Natural killer cell (primary cell): ENCODE data around the gene CDX1. TPM values are rescaled to one million over a fixed set of nuclear protein-coding genes. Genes with fewer than 3 reads are reported as not detected.

Source experiments
- ATAC-seq, 3 donors: fragments of 150-1000 bp in 2 of 3; fragments of 200-7000 bp in 1 of 3; cut with Tn5 transposase; 1 replicate in 1 of 3; 2 replicates in 2 of 3; pipeline ENCODE4 v1.10.0; 2021; ENCODE audit warnings: mild to moderate bottlenecking in 2 of 3, moderate library complexity in 2 of 3
- DNase-seq, 2 donors: peaks; one replicate each; pipeline versions ENCODE4 v3.0.0 to v3.0.0-alpha.2; 2013 to 2021; ENCODE audit warnings: mixed read lengths in 1 of 2
- H3K27ac ChIP-seq: one replicate; pipeline ENCODE4 v1.5.1; 2013; ENCODE audit warnings: mild to moderate bottlenecking, low read length
- H3K27me3 ChIP-seq: one replicate; pipeline ENCODE4 v1.6.1; 2013; ENCODE audit warnings: low read length; ENCODE audit not compliant: control insufficient read depth, insufficient read depth
- H3K36me3 ChIP-seq: one replicate; pipeline ENCODE4 v1.6.1; 2013; ENCODE audit warnings: low read length; ENCODE audit not compliant: control insufficient read depth, insufficient read depth
- H3K4me1 ChIP-seq: one replicate; pipeline ENCODE4 v1.6.1; 2013; ENCODE audit warnings: low read length; ENCODE audit not compliant: control insufficient read depth, insufficient read depth
- H3K4me3 ChIP-seq: one replicate; pipeline ENCODE4 v1.5.1; 2013; ENCODE audit warnings: low read length
- H3K9me3 ChIP-seq: one replicate; pipeline ENCODE4 v1.6.1; 2013; ENCODE audit warnings: low read length; ENCODE audit not compliant: control insufficient read depth, insufficient read depth
- H3K27ac Mint-ChIP-seq, 2 donors: one replicate each; pipeline ENCODE4 v1.8.0; 2022; ENCODE audit warnings: mild to moderate bottlenecking in 2 of 2, mixed read lengths in 2 of 2, moderate library complexity in 1 of 2
- H3K27me3 Mint-ChIP-seq, 2 donors: one replicate each; pipeline ENCODE4 v1.8.0; 2022; ENCODE audit warnings: low read depth in 2 of 2, mixed read lengths in 2 of 2
- H3K36me3 Mint-ChIP-seq: one replicate; pipeline ENCODE4 v1.8.0; 2022; ENCODE audit warnings: mixed read lengths
- H3K4me1 Mint-ChIP-seq, 2 donors: one replicate each; pipeline ENCODE4 v1.8.0; 2022; ENCODE audit warnings: mixed read lengths in 2 of 2
- H3K4me3 Mint-ChIP-seq: one replicate; pipeline ENCODE4 v1.8.0; 2022; ENCODE audit warnings: mild to moderate bottlenecking, moderate library complexity, mixed read lengths
- H3K9me3 Mint-ChIP-seq, 2 donors: one replicate each; pipeline ENCODE4 v1.8.0; 2022; ENCODE audit warnings: mixed read lengths in 2 of 2
- CTCF ChIP-seq: fragments of 200-600 bp; IDR thresholded peaks from one replicate; pipeline ENCODE4 v1.8.0; 2022; ENCODE audit warnings: antibody characterized with exemption
- WGBS: methylation state at CpG from one replicate; pipeline ENCODE4 v1.1.7; 2013; ENCODE audit warnings: missing lambda C conversion rate; ENCODE audit not compliant: insufficient coverage; 5-methylcytosine and 5-hydroxymethylcytosine counted together
- intact Hi-C: fragments of 100-400 bp; cut with micrococcal nuclease; formaldehyde crosslinking; loops from one replicate; pipeline ENCODE4 v1.14.2; 2022
- total RNA-seq, 4 donors: library from RNA; stranded (reverse); fragments of 120-200 nt in 1 of 4; gene quantifications; one replicate each; pipeline versions ENCODE4 v1.2.3 to v1.2.4, GENCODE V29; 2013 to 2022

The CDX1 gene
- total RNA-seq, 3 donors from 2014 or later (not counting 1 experiment from before 2014, with no cell fraction given), result not detected

DNA sequence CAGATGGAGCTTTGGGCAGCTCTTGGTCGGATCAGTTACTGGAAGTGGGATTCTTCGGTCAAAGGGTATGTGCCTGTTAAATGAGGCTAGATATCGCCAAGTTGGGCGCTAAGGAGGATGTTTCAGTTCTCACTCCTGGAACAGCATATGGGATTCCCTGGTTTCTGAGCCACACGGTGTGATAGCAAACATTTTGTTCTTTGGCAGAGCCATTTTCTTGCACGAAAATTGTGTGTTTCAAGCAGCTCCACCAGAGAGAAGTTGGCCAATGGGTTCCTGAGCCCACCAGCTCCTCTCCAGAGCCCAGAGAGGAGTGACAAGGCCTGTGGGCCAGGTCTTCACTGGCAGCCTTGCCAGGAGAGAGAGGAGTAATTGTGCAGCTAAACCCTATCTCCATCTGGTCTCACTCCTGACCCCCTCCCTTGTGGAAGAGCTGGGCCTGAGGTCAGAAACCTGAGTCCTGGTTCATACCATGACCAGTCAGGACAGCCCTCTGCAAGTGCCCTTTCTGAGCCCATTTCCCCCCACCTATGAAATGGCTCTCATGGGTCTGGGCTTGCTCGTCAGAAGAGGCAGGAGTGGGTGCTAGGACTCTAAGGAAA, 12.5 kb downstream of the CDX1 start:
- Histone ChIP-seq H3K36me3 (no peaks in the 10 kb centered on the region), H3K9me3 (no peaks in the 10 kb centered on the region), H3K27ac (no peak overlapping the region), H3K4me1 (no peaks in the 10 kb centered on the region), H3K27me3 (no peaks in the 10 kb centered on the region), H3K4me3 (no peak overlapping the region)
- Mint-ChIP-seq H3K4me1 (no peaks in the 10 kb centered on the region), H3K36me3 (no peaks in the 10 kb centered on the region), H3K9me3 (no peaks in the 10 kb centered on the region), H3K27ac (no peak overlapping the region), H3K27me3 (peaks cover 7 to 9% of the 10 kb centered on the region in 2 donors), H3K4me3 (no peak overlapping the region)
- no peak for ATAC-seq
- intact Hi-C loops, result no loop called here
- no peak for TF ChIP-seq CTCF
- 88% methylated on average over 7 of the region's 7 CpGs for WGBS
- DNase-seq, result no peak

DNA sequence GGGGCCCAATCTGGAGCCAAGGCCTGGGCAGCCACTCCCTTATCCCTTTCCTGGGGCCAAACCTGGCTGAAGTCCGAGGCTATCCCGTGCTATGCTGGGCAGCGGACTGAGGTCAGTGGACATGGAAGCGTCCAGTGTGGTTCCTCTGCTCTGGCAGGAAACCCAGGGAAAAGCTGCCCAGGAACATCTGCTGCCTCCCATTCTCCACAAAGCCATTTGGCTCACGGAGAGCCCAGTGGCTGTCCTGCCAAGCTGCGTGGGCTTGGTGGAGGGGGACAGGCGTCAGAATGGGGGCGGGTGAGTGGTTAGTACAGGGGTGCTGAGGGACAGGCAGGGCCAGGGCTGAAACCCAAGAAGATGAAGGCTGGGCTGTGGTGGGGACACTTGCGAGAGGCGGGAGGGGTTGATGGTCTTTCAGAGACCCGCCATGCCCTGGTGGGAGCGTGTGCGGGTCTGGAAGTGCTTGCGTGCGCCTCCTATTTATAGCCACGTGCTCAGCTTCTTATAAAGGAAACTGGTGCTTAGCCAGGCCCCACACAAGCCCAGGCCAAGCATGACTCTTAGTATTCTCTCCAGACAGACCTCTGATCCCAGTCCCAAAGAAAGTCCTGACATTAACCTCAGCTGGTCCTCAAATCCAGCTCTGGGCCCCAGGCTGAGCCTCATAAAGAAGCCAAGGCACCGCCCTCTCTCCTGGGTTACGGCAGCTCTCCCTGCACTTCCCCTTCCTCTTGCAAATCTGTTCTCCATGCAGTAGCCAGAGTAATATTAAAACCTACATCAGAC, 13.9 kb downstream of the CDX1 start:
- Histone ChIP-seq H3K4me3 (no peak overlapping the region), H3K36me3 (no peaks in the 10 kb centered on the region), H3K27ac (no peak overlapping the region), H3K9me3 (no peaks in the 10 kb centered on the region), H3K4me1 (no peaks in the 10 kb centered on the region), H3K27me3 (no peaks in the 10 kb centered on the region)
- no peaks in the 10 kb centered on the region for H3K9me3 Mint-ChIP-seq
- H3K36me3 Mint-ChIP-seq, result no peaks in the 10 kb centered on the region
- peaks cover 7 to 9% of the 10 kb centered on the region in 2 donors for H3K27me3 Mint-ChIP-seq
- H3K27ac Mint-ChIP-seq, result no peak overlapping the region
- H3K4me1 Mint-ChIP-seq, result no peaks in the 10 kb centered on the region
- 74% methylated on average over 18 of the region's 18 CpGs for WGBS
- intact Hi-C loops, result no loop called here
- no peak for TF ChIP-seq CTCF
- DNase-seq (no peak), ATAC-seq (no peak)
- H3K4me3 Mint-ChIP-seq, result no peak overlapping the region

- Histone ChIP-seq H3K9me3 (no peaks in the 10 kb centered on the region), H3K36me3 (no peaks in the 10 kb centered on the region), H3K27me3 (no peaks in the 10 kb centered on the region), H3K27ac (no peak overlapping the region), H3K4me3 (no peak overlapping the region), H3K4me1 (no peaks in the 10 kb centered on the region)
- Mint-ChIP-seq H3K27ac (no peak overlapping the region), H3K4me1 (no peaks in the 10 kb centered on the region), H3K4me3 (no peak overlapping the region), H3K27me3 (peaks cover 4 to 9% of the 10 kb centered on the region in 2 donors), H3K9me3 (no peaks in the 10 kb centered on the region), H3K36me3 (no peaks in the 10 kb centered on the region)
- no peak for DNase-seq
- ATAC-seq, result no peak
- no peak for TF ChIP-seq CTCF
- intact Hi-C loops, result no loop called here
- 86% methylated on average over 4 of the region's 5 CpGs for WGBS
Observed at GRCh38 chr5:150181027-150181426, 14.4 kb downstream of the CDX1 start.
